Measurements from ENCODE around the gene BTNL8. TPM values are rescaled to one million over a fixed set of nuclear protein-coding genes. Genes with fewer than 3 reads are reported as not detected.

Gene BTNL8, protein sequence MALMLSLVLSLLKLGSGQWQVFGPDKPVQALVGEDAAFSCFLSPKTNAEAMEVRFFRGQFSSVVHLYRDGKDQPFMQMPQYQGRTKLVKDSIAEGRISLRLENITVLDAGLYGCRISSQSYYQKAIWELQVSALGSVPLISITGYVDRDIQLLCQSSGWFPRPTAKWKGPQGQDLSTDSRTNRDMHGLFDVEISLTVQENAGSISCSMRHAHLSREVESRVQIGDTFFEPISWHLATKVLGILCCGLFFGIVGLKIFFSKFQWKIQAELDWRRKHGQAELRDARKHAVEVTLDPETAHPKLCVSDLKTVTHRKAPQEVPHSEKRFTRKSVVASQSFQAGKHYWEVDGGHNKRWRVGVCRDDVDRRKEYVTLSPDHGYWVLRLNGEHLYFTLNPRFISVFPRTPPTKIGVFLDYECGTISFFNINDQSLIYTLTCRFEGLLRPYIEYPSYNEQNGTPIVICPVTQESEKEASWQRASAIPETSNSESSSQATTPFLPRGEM
- total RNA-seq: under 0.01 TPM

DNA sequence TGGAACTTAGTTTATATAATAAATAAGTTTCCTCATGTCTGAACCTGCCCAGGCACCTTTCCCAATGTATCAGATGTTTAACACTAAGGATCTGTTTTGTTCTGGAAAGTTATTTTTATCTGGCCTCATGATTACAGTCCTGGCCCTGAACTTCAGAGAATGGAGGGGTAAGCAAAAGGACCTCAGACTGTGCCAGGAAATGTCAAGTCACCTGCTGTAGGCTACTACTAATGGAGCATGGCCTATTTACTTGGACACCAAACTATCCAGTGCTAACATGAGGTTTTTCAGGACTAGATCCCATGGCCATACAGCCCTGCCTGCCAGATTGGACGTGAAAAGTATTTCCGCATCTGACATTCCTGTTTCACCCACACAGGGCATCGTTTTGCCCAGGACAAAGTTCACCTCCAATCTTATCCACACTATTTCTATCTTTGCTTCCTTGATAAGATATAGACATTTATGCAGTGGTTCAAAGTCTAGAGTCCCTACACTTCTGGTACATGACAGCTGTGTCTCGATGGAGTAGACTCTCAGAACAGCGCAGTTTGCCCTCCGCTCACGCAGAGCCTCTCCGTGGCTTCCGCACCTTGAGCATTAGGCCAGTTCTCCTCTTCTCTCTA lies at the start of gene BTNL8:
BTNL8 (plus strand) TSS at position 539 of the 626 bp plus-strand sequence. CDS start 152 bp downstream, outside the sequence.
- no peak for DNase-seq (ENCODE audit: low read depth in 2 of 3, low spot score in 2 of 3)

DNA sequence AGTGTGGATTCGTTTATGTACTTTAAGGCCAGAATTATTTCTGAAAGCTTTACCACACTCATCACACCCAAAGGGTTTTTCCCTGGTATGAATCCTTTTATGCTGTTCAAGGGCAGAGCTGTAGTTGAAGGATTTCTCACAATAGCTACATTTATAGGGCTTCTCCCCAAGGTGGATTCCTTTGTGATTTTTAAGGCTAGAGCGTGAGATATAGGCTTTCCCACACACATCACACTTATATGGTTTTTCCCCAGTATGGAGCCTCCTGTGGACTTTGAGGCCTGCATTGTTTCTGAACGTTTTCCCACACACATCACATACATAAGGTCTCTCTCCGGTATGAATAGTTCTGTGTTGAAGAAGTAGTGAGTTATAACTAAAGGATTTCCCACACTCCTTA lies 49.1 kb upstream of the BTNL8 start:
- no peak for DNase-seq (ENCODE audit: low read depth in 2 of 3, low spot score in 2 of 3)

DNA sequence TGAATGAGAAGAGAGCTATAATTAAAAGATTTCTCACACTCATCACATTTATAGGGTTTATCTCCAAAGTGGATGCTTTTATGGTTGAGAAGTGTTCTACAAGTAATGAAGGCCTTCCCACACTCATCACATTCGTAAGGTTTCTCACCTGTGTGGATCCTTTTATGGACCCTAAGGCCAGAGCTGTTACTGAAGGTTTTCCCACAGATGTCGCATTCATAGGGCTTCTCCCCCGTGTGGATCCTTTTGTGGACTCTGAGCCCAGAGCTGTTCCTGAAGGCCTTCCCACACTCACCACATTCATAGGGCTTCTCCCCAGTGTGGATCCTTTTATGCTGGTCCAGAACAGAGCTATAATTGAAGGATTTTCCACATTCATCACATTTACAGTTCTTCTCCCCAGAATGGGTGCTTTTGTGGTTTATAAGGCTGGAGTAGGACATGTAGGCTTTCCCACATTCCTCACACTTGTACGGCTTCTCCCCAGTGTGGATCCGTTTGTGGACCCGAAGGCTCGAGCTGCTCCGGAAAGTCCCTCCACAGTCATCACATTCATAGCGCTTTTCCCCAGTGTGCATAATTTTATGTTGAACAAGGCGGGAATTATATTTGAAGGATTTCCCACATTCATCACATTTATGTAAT lies 48.4 kb upstream of the BTNL8 start:
- no peak for DNase-seq (ENCODE audit: low read depth in 2 of 3, low spot score in 2 of 3)

DNA sequence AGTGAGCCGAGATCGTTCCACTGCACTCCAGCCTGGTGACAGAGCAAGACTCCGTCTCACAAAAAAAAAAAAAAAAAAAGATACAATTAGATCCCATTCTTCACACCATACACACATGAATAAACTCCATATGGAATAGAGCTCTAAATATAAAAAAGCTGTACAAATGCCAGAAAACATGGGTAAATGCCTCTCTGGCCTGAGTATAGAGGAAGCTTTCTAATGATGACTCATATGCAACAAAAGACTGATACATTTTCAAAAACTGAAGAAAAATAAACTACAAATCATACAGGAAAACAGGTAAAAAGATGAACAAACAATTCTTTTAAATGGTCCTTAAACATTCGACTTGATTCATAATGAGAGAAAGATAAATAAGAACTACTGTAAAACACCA lies 46.5 kb upstream of the BTNL8 start:
- DNase-seq (ENCODE audit: low read depth in 2 of 3, low spot score in 2 of 3): no peak

DNA sequence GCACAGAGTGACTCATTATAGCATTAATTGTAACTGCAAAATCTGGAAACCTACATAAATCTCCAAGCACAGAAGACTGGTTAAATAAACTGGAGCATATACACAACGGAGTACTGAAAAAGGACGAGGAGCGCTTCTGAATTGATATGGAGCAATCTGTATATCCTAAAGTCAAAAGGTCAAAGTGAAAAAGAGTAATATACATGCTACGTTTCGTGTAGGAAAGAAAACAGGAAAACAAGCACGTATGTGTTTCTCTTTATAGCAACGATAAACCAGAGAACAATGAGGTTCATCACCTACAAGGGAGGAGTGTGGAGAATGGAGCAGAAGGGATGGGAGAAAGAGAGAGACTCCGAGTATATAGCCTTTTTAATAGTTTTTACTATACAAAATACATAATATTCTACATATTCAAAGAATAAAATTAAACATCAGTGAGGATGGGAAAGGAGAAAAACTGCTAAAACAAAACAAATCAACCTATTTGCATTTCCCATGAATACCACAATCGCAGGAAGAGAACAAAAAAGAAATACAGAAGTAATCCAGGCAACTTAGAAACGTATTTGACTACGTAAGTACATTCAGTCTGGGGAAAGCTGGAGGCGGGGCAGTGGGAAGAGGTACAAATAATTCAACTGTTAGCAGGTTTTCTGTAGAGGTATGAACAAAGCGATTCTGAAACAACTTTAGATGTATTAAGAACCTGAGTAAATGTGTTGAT lies 45.7 kb upstream of the BTNL8 start:
- no peak for DNase-seq (ENCODE audit: low read depth in 2 of 3, low spot score in 2 of 3)

DNA sequence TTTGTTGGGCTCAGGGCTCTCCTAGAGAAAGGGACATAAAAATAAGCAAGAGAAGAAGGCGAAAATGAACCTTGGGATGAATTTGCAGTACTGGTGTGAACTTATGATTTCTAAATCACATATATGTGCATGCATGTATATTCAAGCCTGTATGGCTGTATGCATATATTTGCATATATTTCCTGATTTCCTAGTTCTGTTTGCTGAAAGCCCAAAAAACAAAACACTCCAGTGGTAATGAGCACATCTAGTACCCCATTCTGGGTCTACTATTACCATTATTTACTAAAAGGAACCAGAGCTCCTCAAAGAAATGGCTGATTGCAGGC lies 45.1 kb upstream of the BTNL8 start:
- DNase-seq (ENCODE audit: low read depth in 2 of 3, low spot score in 2 of 3): no peak

DNA sequence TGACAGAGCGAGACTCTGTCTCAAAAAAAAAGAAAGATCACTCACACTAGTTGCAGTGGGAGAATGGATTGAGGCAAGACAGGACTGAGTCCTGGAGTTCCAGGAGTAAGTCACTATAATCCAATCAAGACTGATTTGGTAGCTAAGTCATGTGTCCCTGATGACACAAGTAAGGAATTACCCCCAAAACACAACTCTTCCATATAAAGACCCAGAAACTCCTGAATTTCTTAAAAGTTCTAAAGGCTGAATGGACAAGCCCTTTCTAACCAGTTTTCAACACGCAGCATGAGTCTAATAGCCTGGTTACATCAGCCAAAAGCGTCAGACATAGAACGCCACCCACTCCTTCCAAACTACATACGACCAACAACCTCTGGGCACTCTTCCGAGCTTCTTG lies 40.4 kb upstream of the BTNL8 start:
- no peak for DNase-seq (ENCODE audit: low read depth in 2 of 3, low spot score in 2 of 3)

DNA sequence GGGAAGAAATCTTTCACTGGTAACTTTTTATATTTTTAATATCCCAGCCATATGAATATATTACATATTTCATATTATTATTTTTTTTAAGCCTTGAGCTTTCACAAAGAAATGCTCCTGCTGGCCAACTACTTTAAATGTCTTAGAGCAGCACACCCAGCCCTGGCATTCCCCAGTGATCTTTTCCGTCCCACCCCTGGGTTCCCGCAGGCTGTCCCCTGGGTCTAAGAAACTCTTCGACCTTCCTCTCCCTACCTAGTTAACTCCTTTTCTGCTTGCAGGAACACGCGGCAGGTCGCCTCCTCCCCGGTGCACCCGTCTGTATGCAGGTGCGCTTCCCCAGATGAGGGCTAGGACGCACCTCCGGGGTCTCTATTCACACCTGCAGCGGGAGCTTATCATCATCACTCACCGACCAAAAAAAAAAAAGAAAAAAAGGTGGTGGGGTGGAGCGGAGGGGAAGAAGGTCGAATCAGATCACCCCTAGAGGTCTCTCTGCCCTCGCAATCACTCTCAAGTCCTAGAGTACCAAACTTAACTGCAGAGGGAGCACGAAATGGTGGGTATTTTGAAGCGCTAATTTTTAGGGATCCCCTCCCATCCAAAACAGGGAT lies 38.6 kb upstream of the BTNL8 start:
- DNase-seq (ENCODE audit: low read depth in 2 of 3, low spot score in 2 of 3): peak in 2 of 3 donors; percentile 83 to 85

DNA sequence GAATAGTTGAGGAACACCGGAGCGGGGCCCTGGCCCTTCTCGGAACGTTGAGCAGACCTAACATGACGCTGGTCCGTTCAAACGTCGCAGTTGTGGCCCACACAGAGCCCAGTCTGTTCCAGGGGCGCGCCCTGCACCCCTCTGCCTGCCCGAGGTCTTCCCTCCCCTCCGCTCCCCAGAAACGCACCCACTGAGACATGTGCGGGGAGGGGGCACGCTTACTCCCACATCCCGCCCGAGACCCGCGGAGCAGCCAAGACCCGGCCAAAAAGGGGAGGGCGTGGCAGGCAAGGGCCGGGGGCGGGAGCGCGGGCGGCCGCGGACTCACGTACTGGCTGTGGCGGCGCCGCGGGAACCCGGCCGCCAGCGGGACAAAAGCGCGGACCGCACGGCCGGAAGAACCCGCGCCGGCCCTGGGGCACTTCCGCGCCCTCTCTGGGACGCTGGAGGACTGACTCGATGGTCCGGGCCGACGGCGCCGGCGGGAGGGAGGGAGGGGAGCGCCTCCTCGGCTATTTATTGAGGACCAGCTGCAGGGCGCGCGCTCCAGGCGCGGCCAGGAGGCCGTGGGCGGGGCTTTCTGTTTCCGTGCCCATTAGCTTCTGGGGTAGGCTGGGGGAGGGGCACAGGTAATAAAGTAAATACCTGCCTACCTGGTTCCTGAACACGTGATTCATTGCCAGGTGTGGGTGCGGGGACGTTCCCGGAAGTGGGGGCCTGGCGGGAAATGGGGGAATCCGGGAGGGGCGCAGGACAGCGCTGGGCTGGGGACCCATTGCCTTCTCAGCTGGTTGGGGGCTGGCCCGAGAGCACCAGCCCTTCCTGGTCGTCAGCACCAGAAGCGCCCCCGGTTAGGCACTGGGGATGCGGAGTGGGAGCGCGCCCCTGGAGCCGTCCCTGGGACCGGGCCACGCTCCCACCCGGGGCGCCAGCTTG lies 37.8 kb upstream of the BTNL8 start, which contains the start of gene ZFP62:
ZFP62 (minus strand) TSS at position 390 of the 936 bp plus-strand sequence; CDS start at position 333, 57 bp downstream.
- DNase-seq (ENCODE audit: low read depth in 2 of 3, low spot score in 2 of 3): peak; percentile 76 to 95 (median 95)

DNA sequence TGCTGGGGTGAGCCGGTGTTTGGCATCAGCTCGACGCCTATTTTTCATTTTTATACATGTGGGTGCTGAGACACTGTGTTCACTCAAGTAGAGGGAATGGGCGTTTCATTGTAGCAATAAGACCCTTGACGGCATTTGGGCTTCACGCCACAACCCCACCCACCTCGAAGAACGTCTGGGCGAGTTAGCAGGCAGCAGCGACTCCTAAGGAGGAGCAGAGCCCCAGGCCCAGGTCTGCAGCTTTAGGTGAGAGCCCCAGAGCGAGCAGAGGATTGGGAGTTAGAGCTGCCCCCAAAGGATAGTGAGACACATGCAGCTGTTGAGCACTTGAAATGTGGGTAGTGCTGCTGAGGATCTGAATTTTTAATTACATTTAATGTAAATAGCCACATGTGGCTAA lies 36.3 kb upstream of the BTNL8 start:
- no peak for DNase-seq (ENCODE audit: low read depth in 2 of 3, low spot score in 2 of 3)

DNA sequence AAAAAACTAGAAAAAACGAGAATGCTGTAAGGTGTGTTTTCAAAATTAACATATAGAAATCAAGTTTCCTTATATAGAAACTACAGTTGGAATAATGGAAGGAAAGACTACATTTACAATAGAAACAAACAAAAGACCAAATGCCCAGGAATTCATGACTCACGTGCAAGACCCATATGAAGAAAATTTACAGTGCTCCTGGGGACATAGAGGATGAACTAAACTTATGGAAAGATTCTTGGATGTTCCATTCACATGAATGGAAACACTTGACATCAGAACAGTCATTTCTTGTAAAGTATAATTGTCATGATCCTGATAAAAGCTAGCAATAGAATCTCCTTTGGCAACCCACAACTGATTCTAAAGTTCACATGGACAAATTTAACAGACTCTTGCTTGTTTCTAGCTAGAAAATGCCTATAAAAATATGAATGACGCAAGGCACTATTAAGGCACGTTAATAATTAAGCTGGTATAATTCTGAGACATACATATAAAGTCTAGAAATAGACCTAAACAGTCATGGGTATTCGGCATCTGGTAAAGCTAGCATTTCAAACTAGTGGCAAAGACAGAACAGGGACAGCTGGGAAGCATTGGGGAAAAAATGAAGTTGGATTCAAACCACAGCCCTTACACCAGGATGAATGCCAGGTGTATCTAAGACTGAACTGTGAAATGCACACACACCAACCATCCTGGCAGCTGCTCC lies 32.8 kb upstream of the BTNL8 start:
- DNase-seq (ENCODE audit: low read depth in 2 of 3, low spot score in 2 of 3): no peak

DNA sequence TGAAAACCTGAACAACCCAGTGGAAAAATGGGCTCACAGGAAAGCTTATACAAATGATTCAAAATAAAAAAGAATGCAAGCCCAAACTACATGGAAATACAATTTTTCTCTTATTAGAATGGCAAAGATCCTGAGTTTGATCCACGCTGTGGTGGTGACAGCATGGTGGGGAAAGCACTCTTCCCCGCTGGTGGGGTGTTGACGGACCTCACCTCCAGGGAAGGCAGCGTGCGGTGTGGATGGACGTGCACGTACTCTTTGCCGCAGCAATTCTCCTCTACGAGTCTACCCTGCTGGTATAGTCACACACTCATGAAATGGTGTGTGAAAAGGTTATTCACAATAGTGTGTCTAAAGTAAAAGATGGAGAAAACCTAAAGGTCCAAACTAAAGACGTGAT lies 32.0 kb upstream of the BTNL8 start:
- no peak for DNase-seq (ENCODE audit: low read depth in 2 of 3, low spot score in 2 of 3)

DNA sequence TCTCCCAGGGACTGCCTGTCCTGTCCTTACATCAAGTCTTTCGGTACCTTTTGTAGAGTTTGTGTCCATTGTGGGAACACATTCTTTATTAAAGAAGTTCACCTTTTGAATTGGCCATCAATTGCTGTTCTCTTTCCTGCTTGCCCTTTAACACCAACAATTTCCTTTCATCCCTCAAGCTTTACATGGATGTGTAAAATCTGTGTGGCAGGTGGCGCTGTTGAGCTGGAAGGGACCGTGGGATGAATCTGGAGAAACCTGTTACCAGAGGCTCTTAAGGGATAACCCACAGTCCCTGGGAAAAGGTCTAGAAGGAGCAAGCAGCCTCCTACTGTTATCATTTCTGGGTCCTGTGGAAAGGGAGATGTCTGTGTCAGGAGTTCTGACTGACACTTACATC lies 30.0 kb upstream of the BTNL8 start:
- peak in 2 of 3 donors; percentile 51 to 75 for DNase-seq (ENCODE audit: low read depth in 2 of 3, low spot score in 2 of 3)

DNA sequence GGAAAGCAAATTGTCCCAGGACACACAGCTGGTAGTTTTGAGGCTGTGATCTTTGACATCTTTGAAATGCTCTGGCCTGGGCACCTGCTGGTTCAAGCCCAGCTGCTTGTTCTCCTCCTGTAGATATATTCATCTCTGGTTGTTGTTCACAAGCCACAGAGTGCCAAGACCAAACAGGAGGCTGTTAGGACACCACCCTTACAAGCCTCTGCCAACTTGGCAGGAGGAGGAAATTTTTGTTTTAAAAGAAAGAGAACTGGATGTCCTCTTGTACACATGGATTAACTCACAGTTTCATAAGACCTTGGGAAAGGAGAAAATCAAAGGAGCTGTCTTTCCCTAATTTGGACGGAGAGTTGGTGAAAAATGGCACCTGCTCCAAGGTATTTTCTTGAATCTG lies 29.4 kb upstream of the BTNL8 start:
- no peak for DNase-seq (ENCODE audit: low read depth in 2 of 3, low spot score in 2 of 3)

DNA sequence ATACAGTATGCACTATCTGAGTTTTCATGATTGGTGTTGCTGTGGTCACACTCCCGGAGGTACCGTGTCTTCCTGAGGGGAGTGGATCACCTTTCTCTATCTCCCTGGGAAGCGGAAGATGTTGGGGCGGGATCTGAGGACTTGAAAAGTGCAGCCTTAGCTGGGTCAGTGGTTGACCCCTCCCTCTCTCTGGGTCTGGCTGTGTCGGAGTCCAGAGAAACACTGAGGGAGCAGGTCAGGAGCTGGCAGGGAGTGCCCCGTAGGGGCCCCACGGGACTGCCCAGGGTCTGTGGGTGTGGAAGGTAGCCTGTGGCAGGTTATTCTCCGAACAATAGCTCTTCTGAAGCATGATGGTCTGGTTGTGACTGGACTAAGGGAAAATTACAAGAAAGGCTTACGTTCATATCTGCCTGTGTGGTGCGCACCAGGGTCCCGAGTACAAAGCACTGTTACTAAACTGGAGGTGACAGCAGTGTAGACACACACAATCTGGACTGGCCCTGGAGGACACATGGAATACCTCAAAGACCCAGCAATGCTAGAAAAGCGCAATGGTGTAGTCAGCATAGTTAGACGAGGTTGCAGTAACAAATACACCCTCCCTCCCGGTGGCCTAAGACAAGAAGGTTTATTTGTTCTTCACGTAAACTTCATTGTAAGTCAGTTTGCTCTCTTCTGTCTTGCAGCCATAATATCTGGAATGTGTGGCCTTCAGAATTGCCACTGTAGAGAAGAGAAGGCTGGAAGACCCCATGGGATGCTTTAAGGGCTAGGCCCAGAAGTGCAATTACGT lies 28.5 kb upstream of the BTNL8 start:
- DNase-seq (ENCODE audit: low read depth in 2 of 3, low spot score in 2 of 3): no peak

DNA sequence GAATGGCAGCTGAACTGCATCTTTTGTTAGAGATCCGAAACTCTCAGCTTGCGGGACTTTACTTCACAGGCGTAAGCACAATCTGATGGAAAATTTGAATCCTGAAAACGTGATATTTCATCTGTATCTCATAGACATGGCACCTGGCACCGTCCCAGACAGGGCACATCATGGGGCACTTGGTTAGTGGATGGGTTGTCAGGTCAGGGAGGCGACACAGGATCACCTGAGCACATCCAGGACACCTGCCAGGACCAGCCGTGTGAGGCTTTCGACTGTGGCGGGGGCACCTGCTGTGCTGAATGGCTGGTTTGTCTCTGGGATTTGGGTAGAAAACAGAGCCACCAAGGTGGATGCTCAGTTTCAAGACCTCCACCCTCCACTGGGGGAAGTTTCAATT lies 26.5 kb upstream of the BTNL8 start:
- DNase-seq (ENCODE audit: low read depth in 2 of 3, low spot score in 2 of 3): no peak

DNA sequence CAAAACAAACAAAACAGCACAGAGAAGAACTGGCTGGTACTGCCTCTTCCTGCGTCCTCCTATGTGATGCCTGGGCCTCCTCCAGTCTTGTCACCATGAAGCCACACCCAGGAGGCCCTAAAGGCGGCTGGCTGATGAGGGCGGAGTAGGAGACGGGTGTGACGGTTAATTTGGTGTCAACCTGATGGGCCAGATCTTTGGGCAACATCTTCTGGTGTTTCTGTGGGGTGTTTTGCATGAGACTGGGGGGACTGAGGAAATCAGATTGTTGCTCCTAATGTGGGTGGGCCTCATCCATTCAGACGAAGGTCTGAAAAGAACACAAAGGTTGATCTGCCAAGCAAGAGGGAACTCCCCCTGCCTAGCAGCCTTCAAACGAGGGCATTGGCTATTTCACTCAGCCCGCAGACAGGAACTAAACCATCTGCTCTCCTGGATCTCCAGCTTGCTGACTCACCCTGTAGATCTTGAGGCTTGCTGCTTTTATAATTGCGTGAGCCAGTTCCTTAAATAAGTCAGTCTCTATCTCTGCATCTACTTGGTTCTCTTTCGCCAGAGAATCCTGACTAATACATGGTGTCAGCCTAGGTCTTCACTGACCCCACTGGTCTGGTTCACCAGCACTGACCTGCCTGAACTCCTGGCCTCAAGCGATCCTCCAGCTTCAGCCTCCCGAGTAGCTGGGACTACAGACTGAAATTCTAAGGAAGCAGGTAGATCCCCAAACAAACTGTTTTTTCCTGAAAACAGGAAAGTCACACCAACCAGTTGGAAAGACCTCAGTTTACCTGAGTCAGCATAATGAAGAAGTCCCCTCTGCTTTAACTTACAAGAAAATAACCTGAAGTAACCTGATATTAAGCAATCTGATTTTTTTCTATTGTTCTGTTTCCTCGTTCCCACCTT lies 25.1 kb upstream of the BTNL8 start:
- DNase-seq (ENCODE audit: low read depth in 2 of 3, low spot score in 2 of 3): peak in 2 of 3 donors; percentile 26 to 65
